ENCODE results near the gene BPIFB1. TPM values are rescaled to one million over a fixed set of nuclear protein-coding genes. Genes with fewer than 3 reads are reported as not detected.

The BPIFB1 gene
- total and polyA plus RNA-seq, 2 of the 13 experiments (the other 11 are each of a cell fraction or from before 2014, with no cell fraction given) = 0.82 to 4.4 TPM

DNA sequence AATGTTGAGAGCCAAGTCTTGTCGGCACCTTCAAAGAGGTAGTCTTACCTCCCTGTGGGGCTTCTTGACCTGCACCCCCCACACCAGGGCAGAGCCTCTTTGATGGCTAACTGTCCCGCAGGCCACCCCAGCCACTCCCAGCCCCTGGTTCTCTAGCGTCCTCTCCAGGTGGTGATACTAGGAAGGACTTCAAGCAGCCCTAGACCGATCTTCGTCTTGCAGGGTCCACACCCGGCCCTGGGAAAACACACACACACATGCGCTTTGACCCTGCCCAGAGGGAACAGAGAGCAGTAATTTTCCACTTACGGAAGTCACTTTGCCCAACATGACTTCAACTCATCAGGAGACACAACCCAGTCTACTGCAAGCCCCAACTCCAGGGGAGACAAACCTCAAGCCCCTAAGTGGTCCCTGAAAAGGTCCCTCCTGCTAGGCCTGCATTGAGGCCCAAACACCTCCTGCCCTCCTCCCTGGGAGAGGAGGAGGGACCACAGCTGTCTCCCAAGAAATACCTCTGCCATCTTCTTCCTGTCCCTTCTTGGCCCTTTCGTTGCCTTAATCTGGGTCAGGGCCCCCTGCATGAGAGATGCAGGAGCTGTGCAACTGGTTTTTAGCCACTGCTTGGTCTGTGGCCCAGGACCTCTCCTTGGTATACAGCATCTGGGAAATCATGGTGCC lies 2.9 kb upstream of the BPIFB1 start (continued):
- no peak for TF ChIP-seq ZNF441 (CRISPR knock-in tag; IDR thresholded peaks at IDR 0.05; ENCODE audit: borderline replicate concordance)

DNA sequence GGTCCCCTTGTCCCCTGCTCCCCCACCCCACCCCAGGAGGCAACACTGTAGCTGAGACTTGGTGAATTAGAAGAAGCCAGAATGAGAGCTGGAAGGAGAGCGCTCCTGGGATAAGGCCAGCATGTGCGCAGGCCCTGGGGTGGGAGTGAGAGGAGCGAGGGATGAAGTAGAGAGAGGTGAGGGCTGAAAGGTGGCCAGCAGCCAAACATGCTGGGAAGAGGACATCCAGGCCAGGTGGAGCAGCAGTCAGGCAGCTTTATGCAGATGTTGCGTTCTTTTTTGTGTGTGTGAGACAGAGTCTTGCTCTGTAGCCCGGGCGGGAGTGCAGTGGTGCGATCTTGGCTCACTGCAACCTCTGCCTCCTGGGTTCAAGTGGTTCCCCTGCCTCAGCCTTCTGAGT lies 2.2 kb upstream of the BPIFB1 start:
- Histone ChIP-seq H3K27ac (ENCODE audit: extremely low read length, insufficient read depth, low read length) (no peak overlapping the region), H3K4me1 (ENCODE audit: insufficient read depth, low read length) (peaks cover 90% of the 10 kb centered on the region), H3K9ac (ENCODE audit: insufficient read depth, low read depth, low read length) (no peak overlapping the region), H3K36me3 (replicated peaks in 1 of 2; ENCODE audit: control insufficient read depth in 1 of 2, insufficient read depth in 2 of 2, low read length in 2 of 2) (no peaks in the 10 kb centered on the region), H3K4me2 (ENCODE audit: low read depth, low read length) (no peak overlapping the region), H4K20me1 (ENCODE audit: insufficient read depth, low read length) (no peaks in the 10 kb centered on the region), H2AFZ (ENCODE audit: low read length) (no peak overlapping the region), H3K27me3 (ENCODE audit: control insufficient read depth in 1 of 2, insufficient read depth in 2 of 2, low read length in 2 of 2) (peaks cover 7 to 18% of the 10 kb centered on the region in 2 experiments; a peak in 4 of 5 replicates), H3K9me3 (ENCODE audit: low read length) (no peaks in the 10 kb centered on the region), H3K79me2 (ENCODE audit: insufficient read depth, low read length) (no peaks in the 10 kb centered on the region), H3K4me3 (replicated peaks in 1 of 3; ENCODE audit: insufficient read depth in 1 of 3, low read depth in 2 of 3, low read length in 3 of 3) (no peak overlapping the region)
- TF ChIP-seq, protein P1, sequence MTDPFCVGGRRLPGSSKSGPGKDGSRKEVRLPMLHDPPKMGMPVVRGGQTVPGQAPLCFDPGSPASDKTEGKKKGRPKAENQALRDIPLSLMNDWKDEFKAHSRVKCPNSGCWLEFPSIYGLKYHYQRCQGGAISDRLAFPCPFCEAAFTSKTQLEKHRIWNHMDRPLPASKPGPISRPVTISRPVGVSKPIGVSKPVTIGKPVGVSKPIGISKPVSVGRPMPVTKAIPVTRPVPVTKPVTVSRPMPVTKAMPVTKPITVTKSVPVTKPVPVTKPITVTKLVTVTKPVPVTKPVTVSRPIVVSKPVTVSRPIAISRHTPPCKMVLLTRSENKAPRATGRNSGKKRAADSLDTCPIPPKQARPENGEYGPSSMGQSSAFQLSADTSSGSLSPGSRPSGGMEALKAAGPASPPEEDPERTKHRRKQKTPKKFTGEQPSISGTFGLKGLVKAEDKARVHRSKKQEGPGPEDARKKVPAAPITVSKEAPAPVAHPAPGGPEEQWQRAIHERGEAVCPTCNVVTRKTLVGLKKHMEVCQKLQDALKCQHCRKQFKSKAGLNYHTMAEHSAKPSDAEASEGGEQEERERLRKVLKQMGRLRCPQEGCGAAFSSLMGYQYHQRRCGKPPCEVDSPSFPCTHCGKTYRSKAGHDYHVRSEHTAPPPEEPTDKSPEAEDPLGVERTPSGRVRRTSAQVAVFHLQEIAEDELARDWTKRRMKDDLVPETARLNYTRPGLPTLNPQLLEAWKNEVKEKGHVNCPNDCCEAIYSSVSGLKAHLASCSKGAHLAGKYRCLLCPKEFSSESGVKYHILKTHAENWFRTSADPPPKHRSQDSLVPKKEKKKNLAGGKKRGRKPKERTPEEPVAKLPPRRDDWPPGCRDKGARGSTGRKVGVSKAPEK (CRISPR knock-in tag; IDR thresholded peaks at IDR 0.05; ENCODE audit: borderline replicate concordance) = 0 out of 2 replicates have a peak, but pooled peaks have one; percentile 10
- TF ChIP-seq NR1H2 (CRISPR knock-in tag; IDR thresholded peaks at IDR 0.05; ENCODE audit: borderline replicate concordance, low read depth) (no peak), POGZ (CRISPR knock-in tag; IDR thresholded peaks at IDR 0.05) (0 out of 2 replicates have a peak, but pooled peaks have one; percentile 11), CBX5 (CRISPR knock-in tag; IDR thresholded peaks at IDR 0.05; ENCODE audit: borderline replicate concordance) (no peak), CBX1 (IDR thresholded peaks at IDR 0.05; ENCODE audit: low read depth) (no peak), PHF20 (CRISPR knock-in tag; IDR thresholded peaks at IDR 0.05) (0 out of 2 replicates have a peak, but pooled peaks have one; percentile 47), ZNF431 (CRISPR knock-in tag; IDR thresholded peaks at IDR 0.05; ENCODE audit: borderline replicate concordance, low read depth) (peak; percentile 32; the same call in 1 of the 2 replicates), ZNF296 (CRISPR knock-in tag; conservative IDR thresholded peaks at IDR 0.05) (peak; percentile 83; the same call in 1 of the 2 replicates)
- DNase-seq (ENCODE audit: low spot score) (no peak), ATAC-seq (no peak), FAIRE-seq (no peak)
- ChIA-PET CTCF (ENCODE audit: low intra/inter-chr PET ratio, low total read pairs) (no interaction called here), POLR2A (interaction anchor here (0.6 kb wide), 1 partner anchor 858 kb away, joined by 4 read pairs; no protein-coding TSS in a partner anchor)
- 90% methylated on average over 7 of the region's 7 CpGs for WGBS (ENCODE audit: low lambda C conversion rate)
- in situ Hi-C loops (cut with HindIII; ENCODE audit: extremely low pct_ligation_motif_present, low pct_unique_long_range_greater_than_20kb) = no loop called here
- intact Hi-C loops (cut with micrococcal nuclease; ENCODE audit: unreplicated experiment) = no loop called here
- no TSS peak for BruUV-seq (replicated peaks)

All from HepG2 (cell line).